Esophagus squamous epithelium (tissue), 4 donors: ENCODE data around the gene TICRR.

ENCODE experiments used
- POLR2A ChIP-seq, 4 donors: fragments of 450-650 bp; IDR thresholded peaks; one replicate each; pipeline ENCODE4 v1.6.1; 2017; ENCODE audit warnings: antibody characterized with exemption in 4 of 4, mild to moderate bottlenecking in 4 of 4, moderate library complexity in 3 of 4
- TF ChIP-seq, protein P1 (sequence below), 6 experiments: fragments of 450-650 bp in 4 of 6; fragments of 200-600 bp in 2 of 6; sonication (generic) in 2 of 6; IDR thresholded peaks; one replicate each; pipeline ENCODE4 v1.5.1; 2016 to 2019; ENCODE audit warnings: antibody characterized with exemption in 6 of 6, mild to moderate bottlenecking in 4 of 6, moderate library complexity in 4 of 6

DNA sequence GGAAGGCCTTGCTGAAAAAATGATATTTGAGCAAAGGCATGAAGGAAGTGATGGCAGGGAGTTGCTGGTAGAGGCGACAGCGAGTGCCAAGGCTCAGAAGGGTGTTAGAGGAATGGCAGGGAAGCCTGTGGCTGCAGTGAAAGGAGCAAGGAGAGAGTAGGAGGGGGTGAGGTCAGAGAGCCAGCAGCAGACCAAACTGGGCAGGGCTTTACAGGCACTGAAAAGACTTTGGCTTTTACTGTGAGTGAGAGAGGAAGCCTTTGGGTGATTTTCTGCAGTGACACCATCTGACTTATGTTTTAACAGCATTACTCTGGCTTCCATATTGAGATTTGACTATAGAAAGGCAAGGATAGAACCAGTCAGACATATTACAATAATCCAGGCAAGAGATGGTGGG lies 11.4 kb downstream of the TICRR start:
- TF ChIP-seq, protein P1, sequence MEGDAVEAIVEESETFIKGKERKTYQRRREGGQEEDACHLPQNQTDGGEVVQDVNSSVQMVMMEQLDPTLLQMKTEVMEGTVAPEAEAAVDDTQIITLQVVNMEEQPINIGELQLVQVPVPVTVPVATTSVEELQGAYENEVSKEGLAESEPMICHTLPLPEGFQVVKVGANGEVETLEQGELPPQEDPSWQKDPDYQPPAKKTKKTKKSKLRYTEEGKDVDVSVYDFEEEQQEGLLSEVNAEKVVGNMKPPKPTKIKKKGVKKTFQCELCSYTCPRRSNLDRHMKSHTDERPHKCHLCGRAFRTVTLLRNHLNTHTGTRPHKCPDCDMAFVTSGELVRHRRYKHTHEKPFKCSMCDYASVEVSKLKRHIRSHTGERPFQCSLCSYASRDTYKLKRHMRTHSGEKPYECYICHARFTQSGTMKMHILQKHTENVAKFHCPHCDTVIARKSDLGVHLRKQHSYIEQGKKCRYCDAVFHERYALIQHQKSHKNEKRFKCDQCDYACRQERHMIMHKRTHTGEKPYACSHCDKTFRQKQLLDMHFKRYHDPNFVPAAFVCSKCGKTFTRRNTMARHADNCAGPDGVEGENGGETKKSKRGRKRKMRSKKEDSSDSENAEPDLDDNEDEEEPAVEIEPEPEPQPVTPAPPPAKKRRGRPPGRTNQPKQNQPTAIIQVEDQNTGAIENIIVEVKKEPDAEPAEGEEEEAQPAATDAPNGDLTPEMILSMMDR (IDR thresholded peaks at IDR 0.05), result no peak
- TF ChIP-seq POLR2A (IDR thresholded peaks at IDR 0.05), result no peak
